Measurements from ENCODE around the gene LGR5. TPM values are rescaled to one million over a fixed set of nuclear protein-coding genes. Genes with fewer than 3 reads are reported as not detected.
"Not testable (repeated sequence)": the region's sequence is repeated elsewhere in the genome, so short reads cannot be mapped to it uniquely, and the experiment has no call there.

Gene LGR5
- total RNA-seq, 1 experiment from 2014 or later = not detected

GRCh38 chr12:71555191-71555590 lies 115.6 kb downstream of the LGR5 start:
- Histone ChIP-seq H3K36me3 (no peaks in the 10 kb centered on the region), H3K27me3 (0 out of 2 replicates have a peak, but pooled peaks cover 2% of the 10 kb centered on the region), H3K9me3 (peaks cover 4% of the 10 kb centered on the region; the same call in 1 of the 2 replicates), H3K4me3 (no peak overlapping the region)
- no peak for DNase-seq

GRCh38 chr12:71555789-71556188 lies 116.2 kb downstream of the LGR5 start:
- H3K9me3 ChIP-seq, H3K36me3 ChIP-seq, H3K27me3 ChIP-seq, H3K4me3 ChIP-seq, DNase-seq: not testable (repeated sequence)

GRCh38 chr12:71556448-71556847 lies 116.8 kb downstream of the LGR5 start:
- Histone ChIP-seq H3K36me3 (no peaks in the 10 kb centered on the region), H3K4me3 (no peak overlapping the region), H3K27me3 (no peaks in the 10 kb centered on the region), H3K9me3 (peaks cover 4% of the 10 kb centered on the region; the same call in 1 of the 2 replicates)
- DNase-seq = no peak

GRCh38 chr12:71556875-71557274 lies 117.3 kb downstream of the LGR5 start:
- no peaks in the 10 kb centered on the region for H3K27me3 ChIP-seq
- no peak overlapping the region for H3K4me3 ChIP-seq
- DNase-seq = peak; percentile 83
- H3K9me3 ChIP-seq = peaks cover 4% of the 10 kb centered on the region; the same call in 1 of the 2 replicates
- H3K36me3 ChIP-seq = no peaks in the 10 kb centered on the region

GRCh38 chr12:71558445-71558844 lies 118.8 kb downstream of the LGR5 start:
- Histone ChIP-seq H3K27me3 (no peaks in the 10 kb centered on the region), H3K9me3 (peaks cover 4% of the 10 kb centered on the region; the same call in 1 of the 2 replicates), H3K36me3 (no peaks in the 10 kb centered on the region), H3K4me3 (no peak overlapping the region)
- DNase-seq = no peak

- DNase-seq = no peak
- no peaks in the 10 kb centered on the region for H3K27me3 ChIP-seq
- no peak overlapping the region for H3K4me3 ChIP-seq
- H3K36me3 ChIP-seq = no peaks in the 10 kb centered on the region
- no peaks in the 10 kb centered on the region for H3K9me3 ChIP-seq
These were observed 123.3 kb downstream of the LGR5 start for GRCh38 chr12:71562676-71563595.

- Histone ChIP-seq H3K4me3 (no peak overlapping the region), H3K27me3 (no peaks in the 10 kb centered on the region), H3K36me3 (no peaks in the 10 kb centered on the region), H3K9me3 (no peaks in the 10 kb centered on the region; the same call in 1 of the 2 replicates)
- no peak for DNase-seq
These were observed 125.9 kb downstream of the LGR5 start for GRCh38 chr12:71565535-71565934.

GRCh38 chr12:71566655-71567054 lies 127.1 kb downstream of the LGR5 start:
- no peak for DNase-seq
- no peaks in the 10 kb centered on the region for H3K27me3 ChIP-seq

GRCh38 chr12:71567537-71567936 lies 127.9 kb downstream of the LGR5 start:
- no peaks in the 10 kb centered on the region for H3K36me3 ChIP-seq

More at GRCh38 chr12:71566655-71567054, 127.1 kb downstream of the LGR5 start:
- H3K9me3 ChIP-seq = no peaks in the 10 kb centered on the region; the same call in 1 of the 2 replicates
- no peaks in the 10 kb centered on the region for H3K36me3 ChIP-seq
- H3K4me3 ChIP-seq = no peak overlapping the region

GRCh38 chr12:71569885-71570284 lies 130.3 kb downstream of the LGR5 start:
- not testable (repeated sequence) for H3K36me3 ChIP-seq, H3K4me3 ChIP-seq, H3K27me3 ChIP-seq, DNase-seq, H3K9me3 ChIP-seq

More at GRCh38 chr12:71567537-71567936, 127.9 kb downstream of the LGR5 start:
- DNase-seq = no peak
- H3K27me3 ChIP-seq = no peaks in the 10 kb centered on the region
- no peaks in the 10 kb centered on the region; the same call in 1 of the 2 replicates for H3K9me3 ChIP-seq
- H3K4me3 ChIP-seq = no peak overlapping the region

GRCh38 chr12:71576496-71576895 lies 136.9 kb downstream of the LGR5 start:
- peak; percentile 31 for DNase-seq
- no peak overlapping the region for H3K4me3 ChIP-seq
- H3K9me3 ChIP-seq = no peaks in the 10 kb centered on the region
- no peaks in the 10 kb centered on the region for H3K27me3 ChIP-seq
- no peaks in the 10 kb centered on the region for H3K36me3 ChIP-seq

- Histone ChIP-seq H3K36me3 (no peaks in the 10 kb centered on the region), H3K27me3 (no peaks in the 10 kb centered on the region)
- no peak for DNase-seq
These were observed 139.2 kb downstream of the LGR5 start for GRCh38 chr12:71578694-71579258.

GRCh38 chr12:71581206-71581605 lies 141.6 kb downstream of the LGR5 start:
- H3K36me3 ChIP-seq = no peaks in the 10 kb centered on the region
- no peaks in the 10 kb centered on the region for H3K27me3 ChIP-seq
- DNase-seq = no peak
- no peak overlapping the region for H3K4me3 ChIP-seq
- no peaks in the 10 kb centered on the region for H3K9me3 ChIP-seq

More at GRCh38 chr12:71578694-71579258, 139.2 kb downstream of the LGR5 start:
- no peaks in the 10 kb centered on the region for H3K9me3 ChIP-seq
- H3K4me3 ChIP-seq = no peak overlapping the region

- no peak for DNase-seq
- Histone ChIP-seq H3K36me3 (no peaks in the 10 kb centered on the region), H3K9me3 (no peaks in the 10 kb centered on the region), H3K4me3 (no peak overlapping the region), H3K27me3 (no peaks in the 10 kb centered on the region)
These were observed 143.3 kb downstream of the LGR5 start for GRCh38 chr12:71582925-71583324.

- no peak for DNase-seq
- H3K27me3 ChIP-seq = no peaks in the 10 kb centered on the region
- no peak overlapping the region for H3K4me3 ChIP-seq
- no peaks in the 10 kb centered on the region for H3K36me3 ChIP-seq
- H3K9me3 ChIP-seq = no peaks in the 10 kb centered on the region
These were observed 144.8 kb downstream of the LGR5 start for GRCh38 chr12:71584356-71584755.

- DNase-seq = no peak
- H3K27me3 ChIP-seq = no peaks in the 10 kb centered on the region
- no peaks in the 10 kb centered on the region for H3K9me3 ChIP-seq
- H3K36me3 ChIP-seq = no peaks in the 10 kb centered on the region
- no peak overlapping the region for H3K4me3 ChIP-seq
These were observed 145.6 kb downstream of the LGR5 start for GRCh38 chr12:71585218-71585617.

- Histone ChIP-seq H3K36me3 (no peaks in the 10 kb centered on the region), H3K9me3 (no peaks in the 10 kb centered on the region), H3K4me3 (no peak overlapping the region), H3K27me3 (no peaks in the 10 kb centered on the region)
- no peak for DNase-seq
These were observed 147.4 kb downstream of the LGR5 start for GRCh38 chr12:71587012-71587411.
